Activated CD8-positive, alpha-beta T cell treated with anti-CD3 and anti-CD28 coated beads for 36 hours (primary cell): ENCODE measurements around the gene PLCE1. TPM values are rescaled to one million over a fixed set of nuclear protein-coding genes. Genes with fewer than 3 reads are reported as not detected.

Experiments
- ATAC-seq: fragments of 200-7000 bp; cut with Tn5 transposase; one replicate; pipeline ENCODE4 v1.10.0; 2021; ENCODE audit warnings: mild to moderate bottlenecking, moderate library complexity
- CTCF ChIA-PET: fragments of 350-600 bp; sonication (Branson Sonifier 250); formaldehyde crosslinking; loops from one replicate; lab custom pipeline; 2021; ENCODE audit warnings: antibody characterized with exemption; lab: Charles Lee
- POLR2A ChIA-PET: fragments of 350-600 bp; sonication (Branson Sonifier 250); formaldehyde crosslinking; loops from one replicate; lab custom pipeline; 2021; ENCODE audit warnings: antibody characterized with exemption; lab: Charles Lee
- DNase-seq: peaks from one replicate; pipeline ENCODE4 v3.0.0-alpha.2; 2020
- H3K27ac Mint-ChIP-seq: one replicate; pipeline ENCODE4 v1.8.0; 2021; ENCODE audit warnings: mild to moderate bottlenecking, mixed read lengths
- H3K27me3 Mint-ChIP-seq: one replicate; pipeline ENCODE4 v1.8.0; 2021; ENCODE audit warnings: mixed read lengths
- H3K36me3 Mint-ChIP-seq: one replicate; pipeline ENCODE4 v1.8.0; 2021; ENCODE audit warnings: low read depth, mixed read lengths
- H3K4me1 Mint-ChIP-seq: one replicate; pipeline ENCODE4 v1.8.0; 2021; ENCODE audit warnings: low read depth, mixed read lengths
- H3K4me3 Mint-ChIP-seq: one replicate; pipeline ENCODE4 v1.8.0; 2021; ENCODE audit warnings: mild to moderate bottlenecking, moderate library complexity, mixed read lengths
- H3K9me3 Mint-ChIP-seq: one replicate; pipeline ENCODE4 v1.8.0; 2021; ENCODE audit warnings: mixed read lengths
- CTCF ChIP-seq: fragments of 200-600 bp; IDR thresholded peaks from one replicate; pipeline ENCODE4 v1.8.0; 2022; ENCODE audit warnings: antibody characterized with exemption, mild to moderate bottlenecking
- intact Hi-C: fragments of 100-400 bp; cut with micrococcal nuclease; formaldehyde crosslinking; loops from one replicate; pipeline ENCODE4 v1.10.0; 2022
- total RNA-seq, 2 experiments: library from RNA; stranded (reverse); gene quantifications; one replicate each; pipeline ENCODE4 v1.2.3, GENCODE V29; 2021

Gene PLCE1
- total RNA-seq, 2 experiments from 2014 or later: not detected

GRCh38 chr10:94014304-94014703, 20.6 kb downstream of the PLCE1 start:
- no peak for DNase-seq
- no peaks in the 10 kb centered on the region for H3K4me1 Mint-ChIP-seq
- no peak overlapping the region for H3K4me3 Mint-ChIP-seq
- TF ChIP-seq CTCF: no peak
- CTCF ChIA-PET: no interaction called here
- intact Hi-C loops: no loop called here
- no peak overlapping the region for H3K27ac Mint-ChIP-seq
- no peaks in the 10 kb centered on the region for H3K36me3 Mint-ChIP-seq
- POLR2A ChIA-PET: no interaction called here
- ATAC-seq: no peak
- peaks cover 3% of the 10 kb centered on the region for H3K27me3 Mint-ChIP-seq
- no peaks in the 10 kb centered on the region for H3K9me3 Mint-ChIP-seq

GRCh38 chr10:94016727-94017714, 23.3 kb downstream of the PLCE1 start:
- Mint-ChIP-seq H3K27me3 (peaks cover 3% of the 10 kb centered on the region), H3K36me3 (no peaks in the 10 kb centered on the region), H3K4me1 (no peaks in the 10 kb centered on the region), H3K27ac (no peak overlapping the region), H3K4me3 (no peak overlapping the region), H3K9me3 (no peaks in the 10 kb centered on the region)
- TF ChIP-seq CTCF: no peak
- ChIA-PET CTCF (no interaction called here), POLR2A (no interaction called here)
- intact Hi-C loops: no loop called here
- no peak for DNase-seq
- ATAC-seq: no peak

GRCh38 chr10:94018107-94018506, 24.4 kb downstream of the PLCE1 start:
- ChIA-PET POLR2A (no interaction called here), CTCF (no interaction called here)
- no peak for TF ChIP-seq CTCF
- Mint-ChIP-seq H3K9me3 (no peaks in the 10 kb centered on the region), H3K4me1 (no peaks in the 10 kb centered on the region), H3K27me3 (no peaks in the 10 kb centered on the region), H3K27ac (no peak overlapping the region), H3K36me3 (no peaks in the 10 kb centered on the region), H3K4me3 (no peak overlapping the region)
- intact Hi-C loops: no loop called here
- DNase-seq (no peak), ATAC-seq (no peak)

GRCh38 chr10:94023906-94024305, 30.2 kb downstream of the PLCE1 start:
- Mint-ChIP-seq H3K9me3 (peaks cover 6% of the 10 kb centered on the region), H3K4me3 (no peak overlapping the region), H3K27me3 (no peaks in the 10 kb centered on the region), H3K27ac (no peak overlapping the region), H3K36me3 (no peaks in the 10 kb centered on the region), H3K4me1 (no peaks in the 10 kb centered on the region)
- ChIA-PET CTCF (no interaction called here), POLR2A (no interaction called here)
- DNase-seq: no peak
- intact Hi-C loops: no loop called here
- no peak for ATAC-seq
- no peak for TF ChIP-seq CTCF

- POLR2A ChIA-PET: no interaction called here
- ATAC-seq (no peak), DNase-seq (no peak)
- H3K27ac Mint-ChIP-seq: no peak overlapping the region
- no peaks in the 10 kb centered on the region for H3K4me1 Mint-ChIP-seq
- H3K4me3 Mint-ChIP-seq: no peak overlapping the region
- no peak for TF ChIP-seq CTCF
- no peaks in the 10 kb centered on the region for H3K27me3 Mint-ChIP-seq
- peaks cover 9% of the 10 kb centered on the region for H3K9me3 Mint-ChIP-seq
- CTCF ChIA-PET: no interaction called here
- intact Hi-C loops: no loop called here
- H3K36me3 Mint-ChIP-seq: no peaks in the 10 kb centered on the region
Measured at GRCh38 chr10:94024407-94024806, 30.7 kb downstream of the PLCE1 start.
